ENCODE results near the gene HAUS5.

DNA sequence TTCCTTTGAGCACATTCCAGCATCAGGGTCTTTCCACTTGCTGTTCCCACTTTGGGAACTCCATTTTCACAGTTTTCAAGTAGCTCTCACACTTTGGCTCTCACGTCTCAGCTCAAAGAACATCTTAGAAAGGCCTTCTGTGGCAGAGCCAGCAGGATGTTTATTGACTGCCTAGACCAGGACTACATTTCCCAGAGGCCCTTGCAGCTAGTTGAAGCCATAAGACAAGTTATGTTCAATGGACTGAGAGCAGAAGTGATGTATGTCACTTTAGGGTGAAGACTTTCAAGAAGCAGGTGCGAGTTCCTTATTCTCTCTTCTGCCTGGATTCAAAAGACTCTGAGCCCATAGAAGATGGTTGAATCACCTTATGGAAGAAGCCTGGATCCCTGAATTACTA lies 4.3 kb upstream of the HAUS5 start:
- no peak for TF ChIP-seq EP300 (IDR thresholded peaks at IDR 0.05; ENCODE audit: borderline replicate concordance)
- TF ChIP-seq EGR1 (IDR thresholded peaks at IDR 0.05): no peak
- TF ChIP-seq ZBTB7A (IDR thresholded peaks at IDR 0.05; ENCODE audit: low read depth): no peak
- TF ChIP-seq FOXM1 (IDR thresholded peaks at IDR 0.05; ENCODE audit: borderline replicate concordance, low read depth): no peak
- TF ChIP-seq, protein P1, sequence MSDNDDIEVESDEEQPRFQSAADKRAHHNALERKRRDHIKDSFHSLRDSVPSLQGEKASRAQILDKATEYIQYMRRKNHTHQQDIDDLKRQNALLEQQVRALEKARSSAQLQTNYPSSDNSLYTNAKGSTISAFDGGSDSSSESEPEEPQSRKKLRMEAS (IDR thresholded peaks at IDR 0.05): no peak
- TF ChIP-seq CEBPB (IDR thresholded peaks at IDR 0.05): no peak
- TF ChIP-seq TAF1 (IDR thresholded peaks at IDR 0.05; ENCODE audit: low read depth): no peak

Data from Ishikawa (cell line).